HL-60 (cell line): ENCODE data around the gene AGBL4.
"Not testable (repeated sequence)": the region's sequence is repeated elsewhere in the genome, so short reads cannot be mapped to it uniquely, and the experiment has no call there.

Experiments used
- DNase-seq, 2 experiments: peaks; one replicate each; pipeline ENCODE4 v3.0.0-alpha.2; 2010 to 2020; ENCODE audit warnings: low read depth in 1 of 2, low spot score in 1 of 2
- H3K27ac ChIP-seq: fragments of 250-450 bp; sonication (Bioruptor Pico); replicated peaks from 2 replicates; pipeline ENCODE4 v1.5.1; 2020; ENCODE audit warnings: mild to moderate bottlenecking, moderate library complexity
- H3K27me3 ChIP-seq: fragments of 250-450 bp; sonication (Bioruptor Pico); 2 replicates; pipeline ENCODE4 v1.5.1; 2021; ENCODE audit warnings: mild to moderate bottlenecking, moderate library complexity; ENCODE audit not compliant: insufficient read depth, poor library complexity, severe bottlenecking
- H3K4me3 ChIP-seq: replicated peaks from 2 replicates; pipeline ENCODE4 v1.5.1; 2011; ENCODE audit warnings: mild to moderate bottlenecking, control low read depth, low read length; ENCODE audit not compliant: insufficient read depth
- GABPA ChIP-seq: IDR thresholded peaks from 2 replicates; pipeline ENCODE4 v1.6.1; 2012; ENCODE audit warnings: low read depth
- POLR2AphosphoS5 ChIP-seq: IDR thresholded peaks from 2 replicates; pipeline ENCODE4 v1.6.1; 2012; ENCODE audit warnings: low read depth
- SPI1 ChIP-seq: IDR thresholded peaks from 2 replicates; pipeline ENCODE4 v1.6.1; 2012; ENCODE audit warnings: low read depth, mild to moderate bottlenecking, borderline replicate concordance
- TF ChIP-seq, protein P1 (sequence below): IDR thresholded peaks from one replicate; pipeline ENCODE4 v1.5.1; 2011; ENCODE audit warnings: low read length, control low read depth, inconsistent platforms; ENCODE audit not compliant: insufficient read depth
- TF ChIP-seq, protein P2 (sequence below): IDR thresholded peaks from 2 replicates; pipeline ENCODE4 v1.6.1; 2012; ENCODE audit warnings: low read depth; ENCODE audit not compliant: insufficient replicate concordance

Gene AGBL4

DNA sequence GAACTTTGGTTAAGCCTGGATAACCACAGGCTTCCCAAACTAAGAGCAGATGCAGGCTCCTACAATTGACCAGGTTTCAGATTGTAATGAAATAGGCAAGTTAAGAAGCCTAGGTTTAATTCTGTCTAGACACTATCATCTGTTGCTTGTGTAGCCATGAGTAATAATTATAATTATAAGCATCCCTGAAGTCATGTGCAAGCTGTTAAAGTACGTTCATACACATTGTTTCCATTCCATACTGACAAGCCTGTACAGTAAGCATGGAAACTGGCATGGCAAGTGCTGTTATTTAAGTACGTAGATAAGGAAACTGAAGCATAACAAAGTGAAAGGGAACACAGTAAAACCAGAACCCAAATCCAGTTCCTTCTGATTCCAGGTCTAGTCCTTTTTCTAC is 689.8 kb downstream of the AGBL4 start:
- H3K4me3 ChIP-seq, result no peak overlapping the region
- TF ChIP-seq, protein P1, sequence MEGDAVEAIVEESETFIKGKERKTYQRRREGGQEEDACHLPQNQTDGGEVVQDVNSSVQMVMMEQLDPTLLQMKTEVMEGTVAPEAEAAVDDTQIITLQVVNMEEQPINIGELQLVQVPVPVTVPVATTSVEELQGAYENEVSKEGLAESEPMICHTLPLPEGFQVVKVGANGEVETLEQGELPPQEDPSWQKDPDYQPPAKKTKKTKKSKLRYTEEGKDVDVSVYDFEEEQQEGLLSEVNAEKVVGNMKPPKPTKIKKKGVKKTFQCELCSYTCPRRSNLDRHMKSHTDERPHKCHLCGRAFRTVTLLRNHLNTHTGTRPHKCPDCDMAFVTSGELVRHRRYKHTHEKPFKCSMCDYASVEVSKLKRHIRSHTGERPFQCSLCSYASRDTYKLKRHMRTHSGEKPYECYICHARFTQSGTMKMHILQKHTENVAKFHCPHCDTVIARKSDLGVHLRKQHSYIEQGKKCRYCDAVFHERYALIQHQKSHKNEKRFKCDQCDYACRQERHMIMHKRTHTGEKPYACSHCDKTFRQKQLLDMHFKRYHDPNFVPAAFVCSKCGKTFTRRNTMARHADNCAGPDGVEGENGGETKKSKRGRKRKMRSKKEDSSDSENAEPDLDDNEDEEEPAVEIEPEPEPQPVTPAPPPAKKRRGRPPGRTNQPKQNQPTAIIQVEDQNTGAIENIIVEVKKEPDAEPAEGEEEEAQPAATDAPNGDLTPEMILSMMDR, result no peak
- TF ChIP-seq POLR2AphosphoS5, result no peak
- TF ChIP-seq SPI1, result no peak
- TF ChIP-seq, protein P2, sequence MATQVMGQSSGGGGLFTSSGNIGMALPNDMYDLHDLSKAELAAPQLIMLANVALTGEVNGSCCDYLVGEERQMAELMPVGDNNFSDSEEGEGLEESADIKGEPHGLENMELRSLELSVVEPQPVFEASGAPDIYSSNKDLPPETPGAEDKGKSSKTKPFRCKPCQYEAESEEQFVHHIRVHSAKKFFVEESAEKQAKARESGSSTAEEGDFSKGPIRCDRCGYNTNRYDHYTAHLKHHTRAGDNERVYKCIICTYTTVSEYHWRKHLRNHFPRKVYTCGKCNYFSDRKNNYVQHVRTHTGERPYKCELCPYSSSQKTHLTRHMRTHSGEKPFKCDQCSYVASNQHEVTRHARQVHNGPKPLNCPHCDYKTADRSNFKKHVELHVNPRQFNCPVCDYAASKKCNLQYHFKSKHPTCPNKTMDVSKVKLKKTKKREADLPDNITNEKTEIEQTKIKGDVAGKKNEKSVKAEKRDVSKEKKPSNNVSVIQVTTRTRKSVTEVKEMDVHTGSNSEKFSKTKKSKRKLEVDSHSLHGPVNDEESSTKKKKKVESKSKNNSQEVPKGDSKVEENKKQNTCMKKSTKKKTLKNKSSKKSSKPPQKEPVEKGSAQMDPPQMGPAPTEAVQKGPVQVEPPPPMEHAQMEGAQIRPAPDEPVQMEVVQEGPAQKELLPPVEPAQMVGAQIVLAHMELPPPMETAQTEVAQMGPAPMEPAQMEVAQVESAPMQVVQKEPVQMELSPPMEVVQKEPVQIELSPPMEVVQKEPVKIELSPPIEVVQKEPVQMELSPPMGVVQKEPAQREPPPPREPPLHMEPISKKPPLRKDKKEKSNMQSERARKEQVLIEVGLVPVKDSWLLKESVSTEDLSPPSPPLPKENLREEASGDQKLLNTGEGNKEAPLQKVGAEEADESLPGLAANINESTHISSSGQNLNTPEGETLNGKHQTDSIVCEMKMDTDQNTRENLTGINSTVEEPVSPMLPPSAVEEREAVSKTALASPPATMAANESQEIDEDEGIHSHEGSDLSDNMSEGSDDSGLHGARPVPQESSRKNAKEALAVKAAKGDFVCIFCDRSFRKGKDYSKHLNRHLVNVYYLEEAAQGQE, result no peak
- TF ChIP-seq GABPA, result no peak
- no peak overlapping the region for H3K27ac ChIP-seq
- no peaks in the 10 kb centered on the region for H3K27me3 ChIP-seq
- no peak for DNase-seq

DNA sequence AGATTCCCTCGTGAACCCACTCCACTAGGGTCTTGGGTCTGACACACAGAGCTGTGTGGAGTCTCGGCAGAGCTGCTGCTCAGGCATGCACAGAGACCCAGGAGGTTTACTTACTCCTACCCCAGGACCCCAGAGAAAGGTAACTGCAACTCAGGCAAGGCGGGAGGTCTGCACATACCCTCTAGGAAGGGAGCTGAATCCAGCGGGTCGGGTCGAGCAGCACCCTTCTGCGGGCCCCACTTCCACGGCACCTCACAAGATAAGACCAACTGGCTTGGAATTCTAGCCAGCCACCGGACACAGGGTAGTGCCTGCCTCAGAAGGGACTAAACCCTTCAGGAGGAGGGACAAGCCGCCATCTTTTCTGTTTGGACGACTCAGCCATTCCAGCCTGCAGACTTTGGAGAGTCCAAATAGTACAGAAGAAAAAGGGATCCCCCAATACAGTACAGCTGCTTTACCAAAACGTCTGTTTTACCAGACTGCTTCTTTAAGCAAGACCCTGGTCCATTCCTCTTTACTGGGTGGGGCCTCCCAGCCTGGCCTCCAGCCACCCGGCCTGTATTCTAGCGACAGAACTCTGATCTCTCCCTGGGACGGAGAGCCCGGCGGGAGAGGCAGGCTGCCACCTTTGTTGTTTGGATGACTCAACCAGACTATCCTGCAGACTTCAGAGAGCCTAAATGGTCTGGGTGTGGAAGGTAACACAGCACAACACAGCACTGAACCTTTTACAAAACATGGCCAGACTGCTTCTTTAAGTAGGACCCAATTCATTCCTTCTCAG is 692.5 kb downstream of the AGBL4 start:
- TF ChIP-seq, protein P2, result no peak
- TF ChIP-seq SPI1 (no peak), GABPA (no peak), POLR2AphosphoS5 (no peak)
- TF ChIP-seq, protein P1, result no peak
- no peak for DNase-seq
- Histone ChIP-seq H3K27me3 (no peaks in the 10 kb centered on the region), H3K4me3 (no peak overlapping the region), H3K27ac (no peak overlapping the region)

DNA sequence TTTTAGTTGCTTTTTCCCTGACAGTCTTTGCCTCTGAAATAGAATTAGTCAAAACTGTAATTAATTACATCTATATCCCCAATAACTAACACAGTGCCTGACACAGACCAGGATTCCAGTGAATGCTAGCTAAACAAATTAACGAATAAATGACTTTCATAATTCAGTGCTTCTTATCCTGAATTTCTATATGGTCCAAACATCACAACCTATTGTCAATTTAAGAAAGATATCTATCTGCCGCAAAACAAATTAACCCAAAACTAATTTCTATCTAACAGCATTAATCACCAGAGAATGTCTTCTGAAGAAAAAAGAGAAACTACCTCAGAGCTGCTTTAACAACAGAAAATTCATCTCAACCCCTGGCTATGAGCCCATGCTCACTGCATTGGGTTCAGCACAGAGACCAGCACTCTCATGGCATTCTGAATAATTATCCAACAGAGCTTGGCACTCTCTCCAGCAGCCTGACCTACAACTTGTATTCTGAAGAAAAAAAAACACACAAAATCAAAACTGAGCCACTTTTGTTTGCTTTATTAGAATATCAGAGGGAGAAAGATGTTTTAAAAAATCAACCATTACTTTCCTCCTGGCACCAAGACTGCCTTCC is 699.7 kb downstream of the AGBL4 start:
- no peaks in the 10 kb centered on the region for H3K27me3 ChIP-seq
- H3K4me3 ChIP-seq, result no peak overlapping the region
- no peak for TF ChIP-seq POLR2AphosphoS5
- TF ChIP-seq SPI1, result no peak
- TF ChIP-seq, protein P2, result no peak
- no peak for TF ChIP-seq GABPA
- TF ChIP-seq, protein P1, result no peak
- no peak for DNase-seq
- no peak overlapping the region for H3K27ac ChIP-seq

DNA sequence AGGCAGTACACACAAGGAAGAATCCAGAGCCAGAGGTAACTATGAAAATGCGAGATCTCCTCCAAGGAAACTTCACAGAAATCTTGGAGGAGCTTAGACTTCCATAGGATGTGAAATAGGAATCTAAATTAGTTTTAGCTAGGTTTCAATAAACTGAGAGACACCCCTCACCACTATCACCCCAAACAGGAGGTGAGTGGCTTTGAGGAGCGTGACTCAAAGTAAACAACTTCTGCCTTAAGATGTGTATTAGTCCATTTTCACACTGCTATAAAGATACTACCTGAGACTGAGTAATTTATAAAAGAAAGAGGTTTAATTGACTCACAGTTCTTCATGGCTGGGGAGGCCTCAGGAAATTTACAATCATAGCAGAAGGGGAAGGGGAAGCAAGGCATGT is 703.3 kb downstream of the AGBL4 start:
- DNase-seq, H3K27ac ChIP-seq, H3K27me3 ChIP-seq, H3K4me3 ChIP-seq: not testable (repeated sequence)
